Activated B cell treated with CpG ODN at 0.5 μM for 24 hours (primary cell): ENCODE data around the gene NCOA1. TPM values are rescaled to one million over a fixed set of nuclear protein-coding genes. Genes with fewer than 3 reads are reported as not detected.
A peak's percentile ranks its signal among the peaks of the same experiment; 100 is the strongest.

Source experiments
- ATAC-seq: fragments of 200-7000 bp; cut with Tn5 transposase; one replicate; pipeline ENCODE4 v1.10.0; 2021; ENCODE audit warnings: low read depth, mild to moderate bottlenecking, moderate library complexity
- CTCF ChIA-PET: fragments of 350-600 bp; sonication (Branson Sonifier 250); formaldehyde crosslinking; loops from one replicate; lab custom pipeline; 2021; ENCODE audit warnings: antibody characterized with exemption; lab: Charles Lee
- POLR2A ChIA-PET: fragments of 350-600 bp; sonication (Branson Sonifier 250); formaldehyde crosslinking; loops from one replicate; lab custom pipeline; 2021; ENCODE audit warnings: antibody characterized with exemption; lab: Charles Lee
- DNase-seq: peaks from one replicate; pipeline ENCODE4 v3.0.0; 2022
- H3K27ac Mint-ChIP-seq: one replicate; pipeline ENCODE4 v1.8.0; 2020; ENCODE audit warnings: mixed read lengths
- H3K27me3 Mint-ChIP-seq: one replicate; pipeline ENCODE4 v1.8.0; 2021; ENCODE audit warnings: mixed read lengths
- H3K36me3 Mint-ChIP-seq: one replicate; pipeline ENCODE4 v1.8.0; 2021; ENCODE audit warnings: low read depth, mixed read lengths
- H3K4me1 Mint-ChIP-seq: one replicate; pipeline ENCODE4 v1.8.0; 2021; ENCODE audit warnings: mixed read lengths
- H3K4me3 Mint-ChIP-seq: one replicate; pipeline ENCODE4 v1.8.0; 2020; ENCODE audit warnings: mild to moderate bottlenecking, mixed read lengths
- H3K9me3 Mint-ChIP-seq: one replicate; pipeline ENCODE4 v1.8.0; 2020; ENCODE audit warnings: mixed read lengths
- CTCF ChIP-seq: fragments of 200-600 bp; IDR thresholded peaks from one replicate; pipeline ENCODE4 v1.8.0; 2022; ENCODE audit warnings: antibody characterized with exemption, mild to moderate bottlenecking
- intact Hi-C: fragments of 100-400 bp; cut with micrococcal nuclease; formaldehyde crosslinking; loops from one replicate; pipeline ENCODE4 v1.15.1; 2024
- total RNA-seq: library from RNA; stranded (reverse); gene quantifications from 2 replicates; pipeline ENCODE4 v1.2.3, GENCODE V29; 2022

NCOA1 gene
- total RNA-seq, 1 donor from 2014 or later, result 49.5 TPM

- peaks cover 12% of the 10 kb centered on the region for H3K36me3 Mint-ChIP-seq
- ChIA-PET POLR2A (no interaction called here), CTCF (no interaction called here)
- H3K4me1 Mint-ChIP-seq, result no peaks in the 10 kb centered on the region
- intact Hi-C loops, result no loop called here
- H3K4me3 Mint-ChIP-seq, result no peak overlapping the region
- H3K9me3 Mint-ChIP-seq, result no peaks in the 10 kb centered on the region
- DNase-seq, result no peak
- ATAC-seq, result no peak
- no peak for TF ChIP-seq CTCF
- no peaks in the 10 kb centered on the region for H3K27me3 Mint-ChIP-seq
- H3K27ac Mint-ChIP-seq, result no peak overlapping the region
Observed at GRCh38 chr2:24774373-24774772, 283.3 kb downstream of the NCOA1 start.

- Mint-ChIP-seq H3K4me3 (no peak overlapping the region), H3K9me3 (peaks cover 3% of the 10 kb centered on the region), H3K27me3 (peaks cover 9% of the 10 kb centered on the region), H3K36me3 (no peaks in the 10 kb centered on the region), H3K27ac (no peak overlapping the region), H3K4me1 (no peaks in the 10 kb centered on the region)
- ATAC-seq (no peak), DNase-seq (no peak)
- POLR2A ChIA-PET, result interaction anchor here (0.5 kb wide), 1 partner anchor 41 kb away, joined by 3 read pairs; no protein-coding TSS in a partner anchor
- no peak for TF ChIP-seq CTCF
- intact Hi-C loops, result no loop called here
- CTCF ChIA-PET, result no interaction called here
Observed at GRCh38 chr2:24779116-24779515, 288.1 kb downstream of the NCOA1 start.

DNA sequence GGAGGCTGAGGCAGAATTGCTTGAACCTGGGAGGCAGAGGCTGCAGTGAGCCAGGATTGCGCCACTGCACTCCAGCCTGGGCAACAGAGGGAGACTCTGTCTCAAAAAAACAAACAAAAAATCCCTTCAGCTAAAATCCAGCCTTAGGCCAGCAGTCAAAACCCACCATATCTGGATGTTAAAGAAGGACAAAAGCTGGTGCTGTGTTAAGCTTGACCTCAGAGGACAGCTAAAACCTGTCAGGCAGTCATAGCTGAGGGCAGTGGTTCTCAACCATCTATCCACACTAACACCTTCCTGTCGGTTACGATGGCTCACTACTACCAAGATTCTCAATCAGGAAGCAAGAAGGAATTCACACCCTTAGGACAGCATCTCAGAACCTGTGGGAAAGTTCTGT is 292.6 kb downstream of the NCOA1 start:
- no peak overlapping the region for H3K4me3 Mint-ChIP-seq
- H3K27me3 Mint-ChIP-seq, result peaks cover 9% of the 10 kb centered on the region
- no peaks in the 10 kb centered on the region for H3K36me3 Mint-ChIP-seq
- ATAC-seq (no peak), DNase-seq (no peak)
- H3K27ac Mint-ChIP-seq, result no peak overlapping the region
- H3K4me1 Mint-ChIP-seq, result peaks cover 25% of the 10 kb centered on the region
- no peak for TF ChIP-seq CTCF
- intact Hi-C loops, result loop anchor here (2.0 kb wide), 1 partner anchor 207 kb away; no protein-coding TSS in a partner anchor
- ChIA-PET CTCF (no interaction called here), POLR2A (no interaction called here)
- H3K9me3 Mint-ChIP-seq, result peaks cover 3% of the 10 kb centered on the region

DNA sequence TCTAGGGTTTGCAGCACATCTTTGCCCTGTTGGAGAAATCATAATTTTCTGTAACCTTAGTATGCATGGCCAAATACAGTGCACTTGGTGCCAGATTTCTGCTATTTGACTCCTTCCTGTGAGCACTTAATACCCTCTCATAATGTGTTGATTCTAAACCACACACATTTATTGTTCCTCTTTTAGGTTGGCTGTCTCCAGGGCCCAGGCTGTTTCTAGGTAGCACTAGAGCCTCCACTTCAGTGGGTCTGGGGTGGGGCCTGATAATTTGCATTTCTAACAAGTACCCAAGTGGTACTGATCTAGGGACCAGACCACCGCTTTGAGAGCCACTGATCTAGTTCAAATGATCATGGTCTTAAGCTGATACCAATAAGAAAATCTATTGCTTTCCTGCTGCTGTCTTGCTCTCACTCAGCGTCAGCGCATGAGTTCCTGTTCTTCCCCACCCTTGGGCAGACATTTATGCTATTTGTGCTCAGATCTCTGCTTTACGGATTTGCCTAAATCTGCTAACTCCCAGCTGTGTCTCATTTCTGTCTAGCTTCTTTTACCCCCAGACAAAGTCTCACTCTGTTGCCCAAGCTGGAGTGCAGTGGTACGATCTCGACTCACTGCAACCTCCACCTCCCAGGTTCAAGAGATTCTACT is 294.7 kb downstream of the NCOA1 start:
- H3K4me1 Mint-ChIP-seq, result peaks cover 25% of the 10 kb centered on the region
- H3K27me3 Mint-ChIP-seq, result peaks cover 6% of the 10 kb centered on the region
- ChIA-PET POLR2A (interaction anchor here (0.5 to 1.2 kb wide), 5 partner anchors 20 to 376 kb away, joined by 3 to 8 read pairs (median 3); partner anchors contain the start of gene NCOA1), CTCF (interaction anchor here (0.7 to 1.3 kb wide), 3 partner anchors 363 to 377 kb away, joined by 3 to 4 read pairs (median 3); no protein-coding TSS in a partner anchor)
- no peak for TF ChIP-seq CTCF
- H3K27ac Mint-ChIP-seq, result peak overlapping the region; percentile 90
- peak overlapping the region; percentile 62 for H3K4me3 Mint-ChIP-seq
- peaks cover 15% of the 10 kb centered on the region for H3K36me3 Mint-ChIP-seq
- DNase-seq (peak; percentile 47), ATAC-seq (peak; percentile 95)
- no peaks in the 10 kb centered on the region for H3K9me3 Mint-ChIP-seq
- intact Hi-C loops, result loop anchor here (1.0 to 2.0 kb wide), 2 partner anchors 8 to 209 kb away; partner anchors contain the start of genes CENPO and PTRHD1

DNA sequence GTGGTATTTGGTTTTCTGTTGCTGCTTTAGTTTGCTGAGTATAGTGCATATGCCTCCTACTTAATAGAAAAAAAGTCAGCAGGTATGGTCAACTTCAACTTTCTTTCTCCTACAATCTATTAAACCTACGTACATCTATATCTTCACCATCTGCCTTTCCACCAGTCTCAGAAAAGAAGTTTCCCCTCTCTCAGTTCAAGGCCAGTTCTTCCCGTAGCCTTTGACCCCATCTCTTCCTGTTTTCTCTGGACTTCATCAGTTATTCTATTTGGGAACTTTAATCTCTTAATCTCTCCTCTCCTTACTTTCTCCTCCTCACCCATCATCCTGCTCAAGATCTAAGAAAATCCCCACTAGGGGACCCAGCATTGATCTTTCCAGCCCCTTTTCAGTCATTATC is 296.5 kb downstream of the NCOA1 start:
- ATAC-seq (no peak), DNase-seq (no peak)
- H3K36me3 Mint-ChIP-seq, result peaks cover 15% of the 10 kb centered on the region
- POLR2A ChIA-PET, result no interaction called here
- TF ChIP-seq CTCF, result no peak
- no peak overlapping the region for H3K4me3 Mint-ChIP-seq
- no peak overlapping the region for H3K27ac Mint-ChIP-seq
- intact Hi-C loops, result no loop called here
- H3K4me1 Mint-ChIP-seq, result peaks cover 29% of the 10 kb centered on the region
- CTCF ChIA-PET, result interaction anchor here (1.3 kb wide), 1 partner anchor 379 kb away, joined by 4 read pairs; no protein-coding TSS in a partner anchor
- H3K27me3 Mint-ChIP-seq, result no peaks in the 10 kb centered on the region
- H3K9me3 Mint-ChIP-seq, result no peaks in the 10 kb centered on the region
